H1 (cell line): ENCODE data around the gene BPIFB2.

Experiments
- CHD2 ChIP-seq: IDR thresholded peaks from 2 replicates; pipeline ENCODE4 v1.6.1; 2012; ENCODE audit warnings: low read length, improper control_type of control experiment
- CTCF ChIP-seq, 3 experiments: IDR thresholded peaks; 1 replicate in 2 of 3; 2 replicates in 1 of 3; pipeline versions ENCODE4 v1.5.1 to v1.6.1; 2011; ENCODE audit warnings: low read length in 3 of 3, mild to moderate bottlenecking in 3 of 3, inconsistent platforms in 2 of 3, low read depth in 1 of 3, moderate library complexity in 1 of 3; ENCODE audit not compliant: insufficient read depth in 1 of 3; ENCODE audit errors: control extremely low read depth in 1 of 3
- EP300 ChIP-seq, 2 experiments: IDR thresholded peaks; 1 replicate in 1 of 2; 2 replicates in 1 of 2; pipeline ENCODE4 v1.6.1; 2011 to 2012; ENCODE audit warnings: low read depth in 2 of 2, low read length in 2 of 2, mild to moderate bottlenecking in 2 of 2, borderline replicate concordance in 1 of 2, inconsistent platforms in 1 of 2, moderate library complexity in 1 of 2
- EZH2 ChIP-seq: fragments of 200-600 bp; sonication (generic); IDR thresholded peaks from 2 replicates; pipeline ENCODE4 v1.7.1; 2012; ENCODE audit warnings: low read depth, mild to moderate bottlenecking, moderate library complexity, low read length, inconsistent platforms; ENCODE audit not compliant: severe bottlenecking
- POLR2A ChIP-seq, 2 experiments: IDR thresholded peaks; 1 replicate in 1 of 2; 2 replicates in 1 of 2; pipeline ENCODE4 v1.6.1; 2011; ENCODE audit warnings: low read depth in 2 of 2, low read length in 2 of 2, mild to moderate bottlenecking in 2 of 2; ENCODE audit errors: control extremely low read depth in 1 of 2
- POLR2AphosphoS5 ChIP-seq: IDR thresholded peaks from 2 replicates; pipeline ENCODE4 v1.6.1; 2011; ENCODE audit warnings: low read depth, low read length
- RBBP5 ChIP-seq: IDR thresholded peaks from 2 replicates; pipeline ENCODE4 v1.7.1; 2012; ENCODE audit warnings: low read depth, mild to moderate bottlenecking, inconsistent platforms, low read length, moderate library complexity, borderline replicate concordance
- SUZ12 ChIP-seq: fragments of 200-600 bp; sonication (generic); IDR thresholded peaks from 2 replicates; pipeline ENCODE4 v1.6.1; 2012; ENCODE audit warnings: mild to moderate bottlenecking, inconsistent platforms, low read length, moderate library complexity, mixed read lengths
- TAF1 ChIP-seq: IDR thresholded peaks from 2 replicates; pipeline ENCODE4 v1.6.1; 2011; ENCODE audit warnings: mild to moderate bottlenecking, low read depth, low read length
- YY1 ChIP-seq: IDR thresholded peaks from 2 replicates; pipeline ENCODE4 v1.6.1; 2011; ENCODE audit warnings: low read depth, mild to moderate bottlenecking, low read length
- TF ChIP-seq, protein P1 (sequence below): IDR thresholded peaks from 2 replicates; pipeline ENCODE4 v1.6.1; 2011; ENCODE audit warnings: low read length, improper control_type of control experiment

DNA sequence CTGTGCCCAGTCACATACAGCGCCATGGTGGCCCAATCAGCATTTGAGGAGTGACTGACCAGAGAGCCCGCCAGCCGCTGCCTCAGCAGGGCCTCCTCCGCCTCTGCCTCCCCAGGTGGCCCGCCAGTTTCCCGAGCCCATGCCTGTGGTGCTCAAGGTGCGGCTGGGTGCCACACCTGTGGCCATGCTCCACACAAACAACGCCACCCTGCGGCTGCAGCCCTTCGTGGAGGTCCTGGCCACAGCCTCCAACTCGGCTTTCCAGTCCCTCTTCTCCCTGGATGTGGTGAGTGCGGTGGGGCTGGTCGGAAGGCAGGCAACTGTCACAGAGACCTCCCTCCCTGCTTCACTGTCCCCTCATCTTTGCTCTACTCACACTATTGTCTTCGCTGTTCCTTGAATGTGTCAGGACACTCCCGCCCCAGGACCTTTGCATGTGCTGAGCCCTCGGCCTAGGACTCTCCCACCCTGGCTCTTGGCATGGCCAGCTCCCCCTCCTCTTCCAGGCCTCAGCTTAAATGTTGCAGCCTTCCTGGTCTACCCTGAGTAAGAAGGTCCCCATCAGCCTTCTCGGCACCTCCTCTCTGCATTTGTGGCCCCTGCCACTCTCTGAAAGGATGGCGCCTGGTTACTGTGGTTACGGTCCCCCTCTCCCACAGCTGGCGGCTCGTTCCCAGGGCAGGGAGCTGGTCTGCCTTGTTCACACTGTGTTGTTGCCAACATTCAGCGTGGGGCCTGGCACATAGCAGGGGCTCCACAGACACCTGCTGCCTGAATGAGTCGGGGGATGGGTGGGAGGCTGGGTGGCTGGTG lies 12.2 kb downstream of the BPIFB2 start:
- TF ChIP-seq EP300 (IDR thresholded peaks at IDR 0.05; ENCODE audit: borderline replicate concordance in 1 of 2, low read depth in 2 of 2, low read length in 2 of 2) (no peak), EZH2 (no peak), CTCF (IDR thresholded peaks at IDR 0.05; ENCODE audit: control extremely low read depth in 1 of 3, insufficient read depth in 1 of 3, low read depth in 1 of 3, low read length in 3 of 3) (no peak), CHD2 (no peak), POLR2A (IDR thresholded peaks at IDR 0.05; ENCODE audit: control extremely low read depth in 1 of 2, low read depth in 2 of 2, low read length in 2 of 2) (no peak), YY1 (no peak), SUZ12 (no peak), RBBP5 (no peak), POLR2AphosphoS5 (no peak), TAF1 (no peak)
- TF ChIP-seq, protein P1, sequence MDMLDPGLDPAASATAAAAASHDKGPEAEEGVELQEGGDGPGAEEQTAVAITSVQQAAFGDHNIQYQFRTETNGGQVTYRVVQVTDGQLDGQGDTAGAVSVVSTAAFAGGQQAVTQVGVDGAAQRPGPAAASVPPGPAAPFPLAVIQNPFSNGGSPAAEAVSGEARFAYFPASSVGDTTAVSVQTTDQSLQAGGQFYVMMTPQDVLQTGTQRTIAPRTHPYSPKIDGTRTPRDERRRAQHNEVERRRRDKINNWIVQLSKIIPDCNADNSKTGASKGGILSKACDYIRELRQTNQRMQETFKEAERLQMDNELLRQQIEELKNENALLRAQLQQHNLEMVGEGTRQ: no peak
